ENCODE results near the gene SPOUT1.
"Not testable (repeated sequence)": the region's sequence is repeated elsewhere in the genome, so short reads cannot be mapped to it uniquely, and the experiment has no call there.

Gene SPOUT1

DNA sequence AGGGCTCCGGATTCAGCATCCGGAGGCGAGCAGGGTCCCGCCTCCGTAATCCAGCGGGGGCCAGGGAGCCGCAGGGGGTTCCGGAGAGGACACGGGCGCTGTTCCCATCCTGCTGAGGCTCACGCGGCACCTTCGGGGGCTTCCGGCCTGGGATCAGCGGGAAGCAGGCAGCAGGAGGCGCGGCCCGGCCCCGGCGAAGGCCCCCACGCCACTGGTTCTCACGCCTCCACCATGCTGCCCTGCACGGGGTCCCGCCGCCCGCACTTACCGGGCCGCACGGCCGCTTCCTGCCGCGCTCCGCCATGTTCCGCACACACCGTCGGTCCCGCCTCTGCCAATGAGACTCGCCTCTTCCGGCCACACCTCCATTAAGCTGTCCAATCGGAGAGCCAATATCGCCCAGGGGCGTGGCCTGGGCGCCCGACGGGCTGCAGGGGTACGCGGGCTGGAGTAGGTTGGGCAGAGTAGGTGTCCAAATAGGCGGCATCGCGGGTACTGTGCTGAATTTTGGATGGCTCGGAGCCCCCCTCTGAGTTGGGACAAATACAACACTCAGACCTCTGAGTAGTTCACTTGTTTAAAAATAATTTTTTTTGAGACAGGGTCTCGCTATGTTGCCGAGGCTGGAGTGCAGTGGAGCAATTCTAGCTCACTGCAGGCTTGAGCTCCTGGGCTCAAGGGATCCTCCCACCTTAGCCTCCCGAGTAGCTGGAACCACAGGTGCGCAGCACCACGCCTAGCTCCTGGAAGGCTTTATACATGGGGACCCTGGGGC is at the start of gene SPOUT1:
Gene SPOUT1, minus strand, starts transcription at position 318 of the 775 bp plus-strand sequence. Its CDS starts 14 bp downstream, at position 304.
- peak; percentile 85 for DNase-seq

GRCh38 chr9:128877852-128878251 is 48.3 kb upstream of the SPOUT1 start:
- DNase-seq: no peak

DNA sequence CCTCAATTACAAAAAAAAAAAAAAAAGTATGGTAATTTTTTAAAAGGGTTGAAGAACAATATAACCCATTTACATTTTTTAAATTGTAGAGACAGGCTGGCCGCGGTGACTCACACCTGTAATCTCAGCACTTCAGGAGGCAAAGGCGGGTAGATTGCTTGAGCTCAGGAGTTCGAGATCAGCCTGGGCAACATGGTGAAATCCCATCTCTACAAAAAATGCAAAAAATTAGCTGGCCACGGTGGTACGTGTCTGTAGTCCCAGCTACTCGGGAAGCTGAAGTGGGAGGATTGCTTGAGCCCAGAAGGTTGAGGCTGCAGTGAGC is 41.3 kb upstream of the SPOUT1 start:
- not testable (repeated sequence) for DNase-seq

DNA sequence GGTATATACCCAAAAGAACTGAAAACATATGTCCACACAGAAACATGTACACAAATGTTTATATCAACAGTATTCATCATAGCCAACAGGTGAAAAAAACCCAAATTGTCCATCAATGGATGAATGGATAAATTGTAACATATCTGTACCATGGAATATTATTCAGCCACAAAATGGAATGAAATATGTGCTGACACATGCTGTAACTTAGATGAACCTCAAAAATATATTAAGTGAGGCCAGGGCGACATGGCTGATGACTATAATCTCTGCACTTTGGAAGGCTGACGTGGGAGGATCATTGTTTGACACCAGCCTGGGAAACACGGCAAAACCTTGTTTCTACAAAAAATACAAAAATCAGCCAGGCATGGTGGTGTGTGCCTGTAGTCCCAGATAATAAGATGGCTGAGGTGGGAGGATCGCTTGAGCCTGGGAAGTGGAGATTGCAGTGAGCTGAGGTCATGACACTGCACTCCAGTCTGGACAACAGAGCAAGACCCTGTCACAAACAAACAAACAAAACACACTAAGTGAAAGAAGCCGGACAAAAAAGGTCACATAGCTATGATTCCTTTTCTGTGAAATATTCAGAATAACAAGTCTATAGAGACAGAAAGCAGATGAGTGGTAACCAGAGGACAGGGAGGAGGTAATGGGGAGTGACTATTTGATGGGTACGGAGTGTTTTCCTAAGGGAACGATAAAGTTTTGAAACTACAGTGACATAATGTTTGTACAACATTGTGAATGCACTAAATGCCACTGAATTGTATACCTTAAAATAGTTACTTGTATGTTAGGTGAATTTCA is 40.7 kb upstream of the SPOUT1 start:
- DNase-seq: no peak

- DNase-seq: no peak
These were observed 34.1 kb upstream of the SPOUT1 start for GRCh38 chr9:128863647-128864046.

- no peak for DNase-seq
These were observed 32.8 kb upstream of the SPOUT1 start for GRCh38 chr9:128862401-128862851.

GRCh38 chr9:128861501-128861900 is 31.9 kb upstream of the SPOUT1 start:
- no peak for DNase-seq

DNA sequence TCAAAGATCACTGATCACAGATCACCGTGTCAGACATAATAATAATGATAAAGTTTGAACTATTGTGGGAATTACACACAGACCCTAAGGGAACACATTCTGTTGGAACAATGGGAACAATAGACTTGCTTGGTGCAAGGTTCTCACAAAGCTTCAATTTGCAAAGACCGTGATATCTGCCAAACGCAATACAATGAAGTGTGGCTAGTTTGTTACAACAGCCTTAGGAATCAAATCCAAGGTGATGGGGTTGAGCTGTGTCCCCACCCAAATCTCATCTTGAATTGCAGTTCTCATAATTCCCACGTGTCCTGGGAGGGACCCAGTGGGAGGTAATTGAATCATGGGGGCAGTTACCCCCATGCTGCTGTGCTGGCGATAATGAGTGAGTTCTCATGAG is 31.3 kb upstream of the SPOUT1 start:
- no peak for DNase-seq

- not testable (repeated sequence) for DNase-seq
These were observed 28.9 kb upstream of the SPOUT1 start for GRCh38 chr9:128858476-128858875.

- DNase-seq: not testable (repeated sequence)
These were observed 24.9 kb upstream of the SPOUT1 start for GRCh38 chr9:128854454-128854853.

- DNase-seq: not testable (repeated sequence)
These were observed 23.1 kb upstream of the SPOUT1 start for GRCh38 chr9:128852646-128853045.

DNA sequence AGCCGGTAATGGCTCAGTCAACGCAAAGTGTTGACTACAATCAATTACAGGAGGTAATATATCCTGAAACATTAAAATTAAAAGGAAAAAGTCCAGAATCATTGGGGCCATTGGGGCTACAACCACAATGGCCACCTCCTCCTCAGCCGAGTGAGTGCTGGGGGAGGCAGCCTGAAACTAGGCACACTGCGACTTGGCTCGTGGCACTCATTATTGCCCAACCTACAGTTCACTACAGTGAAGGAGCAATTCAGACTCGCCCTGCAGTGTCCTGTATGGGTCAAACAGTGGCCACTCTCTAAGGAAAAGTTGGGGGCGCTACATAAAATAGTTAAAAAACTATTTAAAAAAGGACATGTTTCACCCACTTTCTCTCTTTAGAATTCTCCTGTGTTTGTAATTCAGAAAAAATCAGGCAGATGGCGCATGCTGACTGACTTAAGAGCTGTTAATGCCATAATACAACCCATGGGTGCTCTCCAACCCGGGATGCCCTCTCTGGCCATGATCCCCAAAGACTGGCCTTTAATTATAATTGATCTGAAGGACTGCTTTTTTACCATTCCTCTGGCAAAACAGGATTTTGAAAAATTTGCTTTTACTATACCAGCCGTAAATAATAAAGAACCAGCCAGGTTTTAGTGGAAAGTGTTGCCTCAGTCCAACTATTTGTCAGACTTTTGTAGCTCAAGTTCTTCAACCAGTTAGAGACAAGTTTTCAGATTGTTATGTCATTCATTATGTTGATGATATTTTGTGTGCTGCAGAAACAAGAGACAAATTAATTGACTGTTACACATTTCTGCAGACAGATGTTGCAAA is 22.4 kb upstream of the SPOUT1 start:
- peak; percentile 2 for DNase-seq

GRCh38 chr9:128851024-128851423 is 21.4 kb upstream of the SPOUT1 start:
- not testable (repeated sequence) for DNase-seq

DNA sequence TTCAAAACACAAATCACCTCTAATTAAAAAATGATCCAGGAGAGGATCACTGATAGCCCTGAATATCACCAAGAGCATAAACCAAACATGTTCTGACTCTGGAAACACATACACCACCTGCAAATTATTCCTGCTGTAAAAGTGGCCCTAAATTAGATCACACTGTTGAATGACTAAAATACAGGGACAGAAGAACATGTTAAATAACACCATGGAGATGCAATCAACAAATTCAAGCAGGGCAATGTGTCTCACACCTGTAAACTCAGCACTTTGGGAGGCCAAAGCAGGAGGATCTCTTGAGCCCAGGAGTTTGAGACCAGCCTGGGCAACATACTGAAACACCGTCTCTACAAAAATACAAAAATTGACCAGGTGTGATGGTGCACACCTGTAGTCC is 18.2 kb upstream of the SPOUT1 start:
- no peak for DNase-seq

DNA sequence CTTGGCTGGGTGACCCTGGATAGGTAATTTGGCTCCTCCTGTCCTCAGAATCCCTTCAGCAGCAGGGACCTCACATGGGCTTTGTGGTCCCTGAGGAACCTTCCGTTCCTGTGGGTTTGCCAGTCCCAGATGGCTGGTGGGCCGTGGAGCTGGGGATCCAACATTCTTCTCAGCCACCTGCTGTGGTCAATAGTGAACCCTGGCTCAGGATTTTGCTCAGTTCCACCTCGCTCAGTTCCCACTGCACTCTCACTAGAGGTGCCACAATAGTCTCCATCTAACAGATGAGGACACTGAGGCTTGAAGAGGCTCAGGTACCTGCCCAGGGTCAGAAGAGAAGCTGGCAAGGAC is 17.1 kb upstream of the SPOUT1 start:
- no peak for DNase-seq

GRCh38 chr9:128845186-128845931 is 15.8 kb upstream of the SPOUT1 start:
- DNase-seq: peak; percentile 34

- DNase-seq: not testable (repeated sequence)
These were observed 13.6 kb upstream of the SPOUT1 start for GRCh38 chr9:128843171-128843570.

- DNase-seq: no peak
These were observed 12.3 kb upstream of the SPOUT1 start for GRCh38 chr9:128841694-128842492.

DNA sequence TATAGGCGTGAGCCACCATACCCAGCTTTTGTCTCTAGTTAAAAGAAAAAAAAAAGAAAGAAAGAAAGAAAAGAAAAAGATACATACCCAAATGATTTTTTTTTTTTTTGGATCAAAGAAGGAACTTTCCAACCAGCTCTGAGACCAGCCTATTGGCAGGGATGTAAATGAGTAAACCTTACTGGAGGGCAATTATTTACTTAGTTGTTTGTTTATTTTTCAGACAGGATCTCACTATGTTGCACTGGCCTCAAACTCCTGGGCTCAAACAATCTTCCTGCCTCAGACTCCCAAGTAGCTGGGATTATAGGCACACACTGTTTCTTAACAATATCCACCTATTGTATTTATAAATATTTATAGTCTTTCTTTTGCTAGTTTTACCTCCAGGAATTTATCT is 10.9 kb upstream of the SPOUT1 start:
- DNase-seq: no peak

DNA sequence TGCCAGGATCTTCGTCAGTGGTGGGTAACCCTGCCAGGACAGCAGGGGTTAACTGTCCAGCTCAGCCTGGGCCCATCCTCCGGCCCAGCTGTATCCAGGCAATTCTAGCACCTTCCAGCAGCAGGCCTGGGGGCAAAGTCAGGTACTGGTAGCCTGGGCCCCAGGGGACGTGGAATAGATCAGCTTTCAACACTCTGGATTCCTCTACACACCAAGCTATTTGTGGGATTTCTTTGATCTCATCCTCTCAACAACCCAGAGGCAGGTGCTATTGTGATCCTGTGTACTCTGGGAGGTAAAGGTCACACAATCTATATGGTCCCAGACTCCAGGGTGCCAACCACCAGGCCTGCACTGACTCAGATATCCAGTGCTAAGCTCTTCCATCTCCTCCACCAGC is 8.7 kb upstream of the SPOUT1 start:
- DNase-seq: no peak

DNA sequence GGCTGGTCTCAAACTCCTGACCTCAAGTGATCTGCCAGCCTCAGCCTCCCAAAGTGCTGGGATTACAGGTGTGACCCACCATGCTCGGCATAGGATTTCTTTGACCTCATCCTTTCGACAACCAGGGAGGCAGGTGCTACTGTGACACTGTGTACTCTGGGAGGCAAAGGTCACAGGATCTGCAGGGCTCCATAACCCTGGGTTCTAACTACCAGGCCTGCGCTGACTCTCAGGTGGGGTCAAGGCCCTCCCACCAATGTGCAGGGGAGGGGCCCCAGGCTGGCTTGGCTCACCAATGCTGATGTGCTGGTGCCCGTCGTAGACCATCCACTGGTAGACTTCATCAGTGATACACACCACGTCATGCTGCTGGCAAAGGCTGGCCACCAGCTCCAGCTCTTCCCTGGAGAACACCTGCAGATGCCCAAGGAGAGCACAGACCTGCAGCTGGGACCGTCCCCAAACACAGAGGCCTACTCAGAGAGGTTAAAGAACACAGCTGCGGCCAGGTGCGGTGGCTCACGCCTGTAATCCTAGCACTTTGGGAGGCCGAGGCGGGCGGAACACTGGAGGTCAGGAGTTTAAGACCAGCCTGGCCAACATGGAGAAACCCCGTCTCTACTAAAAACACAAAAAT is 7.0 kb upstream of the SPOUT1 start:
- no peak for DNase-seq
